ENCODE measurements around the gene GPR68. TPM values are rescaled to one million over a fixed set of nuclear protein-coding genes. Genes with fewer than 3 reads are reported as not detected.

GPR68 gene
- total and polyA plus RNA-seq, 2 of the 4 experiments (the other 2 are of a cell fraction) = 0.72 to 0.94 TPM

DNA sequence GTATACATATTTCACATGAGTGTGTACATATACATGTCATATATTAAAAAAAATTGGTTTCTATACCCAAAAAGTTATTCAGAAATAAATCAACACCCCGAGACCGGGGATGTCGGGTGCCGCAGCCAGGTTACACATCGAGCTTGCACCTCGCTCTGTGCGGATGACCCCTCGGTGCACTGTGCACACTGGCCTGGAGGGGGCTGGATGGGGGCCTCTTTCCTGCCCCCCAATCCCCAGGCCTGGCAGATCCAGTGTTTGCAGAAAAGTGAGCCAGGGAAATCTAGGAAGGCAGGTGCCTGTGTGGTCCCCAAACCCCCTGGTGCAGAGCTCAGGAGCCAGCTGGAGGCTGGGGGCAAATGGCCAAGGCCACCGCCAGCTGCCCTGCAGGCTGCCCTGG, 27.1 kb upstream of the GPR68 start:
- no peak overlapping the region for H3K4ac ChIP-seq (ENCODE audit: low read depth, low read length)
- DNase-seq = no peak
- no peak overlapping the region for H4K91ac ChIP-seq (ENCODE audit: insufficient read depth, low read depth, low read length)
- no peak overlapping the region for H2BK20ac ChIP-seq (ENCODE audit: low read depth, low read length)
- intact Hi-C loops (cut with micrococcal nuclease) = no loop called here
- no peak for TF ChIP-seq CHD1 (IDR thresholded peaks at IDR 0.05; ENCODE audit: low read depth, low read length)
- TF ChIP-seq, protein P1, sequence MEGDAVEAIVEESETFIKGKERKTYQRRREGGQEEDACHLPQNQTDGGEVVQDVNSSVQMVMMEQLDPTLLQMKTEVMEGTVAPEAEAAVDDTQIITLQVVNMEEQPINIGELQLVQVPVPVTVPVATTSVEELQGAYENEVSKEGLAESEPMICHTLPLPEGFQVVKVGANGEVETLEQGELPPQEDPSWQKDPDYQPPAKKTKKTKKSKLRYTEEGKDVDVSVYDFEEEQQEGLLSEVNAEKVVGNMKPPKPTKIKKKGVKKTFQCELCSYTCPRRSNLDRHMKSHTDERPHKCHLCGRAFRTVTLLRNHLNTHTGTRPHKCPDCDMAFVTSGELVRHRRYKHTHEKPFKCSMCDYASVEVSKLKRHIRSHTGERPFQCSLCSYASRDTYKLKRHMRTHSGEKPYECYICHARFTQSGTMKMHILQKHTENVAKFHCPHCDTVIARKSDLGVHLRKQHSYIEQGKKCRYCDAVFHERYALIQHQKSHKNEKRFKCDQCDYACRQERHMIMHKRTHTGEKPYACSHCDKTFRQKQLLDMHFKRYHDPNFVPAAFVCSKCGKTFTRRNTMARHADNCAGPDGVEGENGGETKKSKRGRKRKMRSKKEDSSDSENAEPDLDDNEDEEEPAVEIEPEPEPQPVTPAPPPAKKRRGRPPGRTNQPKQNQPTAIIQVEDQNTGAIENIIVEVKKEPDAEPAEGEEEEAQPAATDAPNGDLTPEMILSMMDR (conservative IDR thresholded peaks at IDR 0.05; ENCODE audit: low read depth, low read length) = no peak
- TF ChIP-seq, protein P2, sequence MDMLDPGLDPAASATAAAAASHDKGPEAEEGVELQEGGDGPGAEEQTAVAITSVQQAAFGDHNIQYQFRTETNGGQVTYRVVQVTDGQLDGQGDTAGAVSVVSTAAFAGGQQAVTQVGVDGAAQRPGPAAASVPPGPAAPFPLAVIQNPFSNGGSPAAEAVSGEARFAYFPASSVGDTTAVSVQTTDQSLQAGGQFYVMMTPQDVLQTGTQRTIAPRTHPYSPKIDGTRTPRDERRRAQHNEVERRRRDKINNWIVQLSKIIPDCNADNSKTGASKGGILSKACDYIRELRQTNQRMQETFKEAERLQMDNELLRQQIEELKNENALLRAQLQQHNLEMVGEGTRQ (IDR thresholded peaks at IDR 0.05; ENCODE audit: low read depth, low read length) = no peak
- TF ChIP-seq BHLHE40 (IDR thresholded peaks at IDR 0.05; ENCODE audit: low read depth, low read length) = no peak
- TF ChIP-seq RAD21 (IDR thresholded peaks at IDR 0.05; ENCODE audit: low read length) = no peak
- no peak for TF ChIP-seq RFX5 (IDR thresholded peaks at IDR 0.05; ENCODE audit: low read depth, low read length)
- TF ChIP-seq MAZ (IDR thresholded peaks at IDR 0.05; ENCODE audit: borderline replicate concordance, low read depth, low read length) = no peak
- no peak for TF ChIP-seq POLR2A (IDR thresholded peaks at IDR 0.05; ENCODE audit: low read depth, low read length)
- TF ChIP-seq, protein P3, sequence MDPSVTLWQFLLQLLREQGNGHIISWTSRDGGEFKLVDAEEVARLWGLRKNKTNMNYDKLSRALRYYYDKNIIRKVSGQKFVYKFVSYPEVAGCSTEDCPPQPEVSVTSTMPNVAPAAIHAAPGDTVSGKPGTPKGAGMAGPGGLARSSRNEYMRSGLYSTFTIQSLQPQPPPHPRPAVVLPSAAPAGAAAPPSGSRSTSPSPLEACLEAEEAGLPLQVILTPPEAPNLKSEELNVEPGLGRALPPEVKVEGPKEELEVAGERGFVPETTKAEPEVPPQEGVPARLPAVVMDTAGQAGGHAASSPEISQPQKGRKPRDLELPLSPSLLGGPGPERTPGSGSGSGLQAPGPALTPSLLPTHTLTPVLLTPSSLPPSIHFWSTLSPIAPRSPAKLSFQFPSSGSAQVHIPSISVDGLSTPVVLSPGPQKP (IDR thresholded peaks at IDR 0.05; ENCODE audit: borderline replicate concordance, low read depth, low read length) = no peak
- no peak for TF ChIP-seq MAFK (IDR thresholded peaks at IDR 0.05; ENCODE audit: low read depth, low read length)
- H3K9me3 ChIP-seq (ENCODE audit: control insufficient read depth, insufficient read depth, low read length) = no peaks in the 10 kb centered on the region
- H3K9ac ChIP-seq (ENCODE audit: low read depth, low read length) = no peak overlapping the region
- no peak overlapping the region for H3K18ac ChIP-seq (ENCODE audit: low read depth, low read length)
- no peak overlapping the region for H3K14ac ChIP-seq (replicated peaks; ENCODE audit: low read depth, low read length)
- no peaks in the 10 kb centered on the region for H3K79me1 ChIP-seq (ENCODE audit: low read depth in 1 of 2, low read length in 2 of 2)
- H3K9me1 ChIP-seq (ENCODE audit: insufficient read depth, low read length) = no peaks in the 10 kb centered on the region
- no peaks in the 10 kb centered on the region for H4K20me1 ChIP-seq (ENCODE audit: insufficient read depth, low read length)
- H2AK9ac ChIP-seq (replicated peaks; ENCODE audit: low read depth, low read length, poor library complexity) = no peak overlapping the region
- no peak overlapping the region for H3K23ac ChIP-seq (ENCODE audit: low read depth, low read length)
- no peak overlapping the region for H4K8ac ChIP-seq (ENCODE audit: low read depth in 2 of 2, low read length in 2 of 2)
- H3K27me3 ChIP-seq (ENCODE audit: control insufficient read depth, insufficient read depth, low read length) = peaks cover 18% of the 10 kb centered on the region
- H2BK15ac ChIP-seq (ENCODE audit: low read depth, low read length) = no peak overlapping the region
- no peak overlapping the region for H4K5ac ChIP-seq (ENCODE audit: low read depth, low read length)
- no CpG with 5 or more reads among the region's 9 CpGs for WGBS, 2 experiments (ENCODE audit: extremely low coverage in 2 of 2, insufficient read length in 1 of 2)
- H3K56ac ChIP-seq (ENCODE audit: extremely low read depth, insufficient read depth, low read length) = no peak overlapping the region
- no peak overlapping the region for H2BK5ac ChIP-seq (ENCODE audit: low read depth, low read length, poor library complexity, severe bottlenecking)
- dilution Hi-C loops (cut with HindIII; ENCODE audit: low sequenced_read_pairs, unreplicated experiment) = no loop called here
- H3K36me3 ChIP-seq (ENCODE audit: control insufficient read depth, insufficient read depth, low read length) = no peaks in the 10 kb centered on the region
- H3K4me3 ChIP-seq (ENCODE audit: insufficient read depth, low read depth, low read length) = no peak overlapping the region
- H2BK120ac ChIP-seq (ENCODE audit: low read depth, low read length) = no peak overlapping the region
- H3K27ac ChIP-seq (ENCODE audit: insufficient read depth, low read length) = no peak overlapping the region
- in situ Hi-C loops (cut with MboI; ENCODE audit: low sequenced_read_pairs) = no loop called here
- no TSS peak for BruUV-seq (replicated peaks)
- H2AFZ ChIP-seq (replicated peaks; ENCODE audit: low read length, poor library complexity) = no peak overlapping the region
- POLR2A ChIA-PET (ENCODE audit: unreplicated experiment) = no interaction called here
- no peak for ATAC-seq (ENCODE audit: low read depth)
- H3K4me1 ChIP-seq (ENCODE audit: control insufficient read depth, insufficient read depth, low read length) = no peaks in the 10 kb centered on the region
- no peak overlapping the region for H2AK5ac ChIP-seq (ENCODE audit: low read depth, low read length)
- CTCF ChIA-PET = interaction anchor here (0.5 kb wide), 1 partner anchor 92 kb away, joined by 3 read pairs; no protein-coding TSS in a partner anchor
- H3K4me2 ChIP-seq (ENCODE audit: low read depth, low read length) = no peak overlapping the region

Data from IMR-90 (cell line).